IMR-90 (cell line): ENCODE measurements around the gene NUDT1. TPM values are rescaled to one million over a fixed set of nuclear protein-coding genes. Genes with fewer than 3 reads are reported as not detected.

ENCODE experiments used
- ATAC-seq: fragments of 200-7000 bp; cut with Tn5 transposase; 2 replicates; pipeline ENCODE4 v1.9.1; 2020; ENCODE audit warnings: low read depth, mild to moderate bottlenecking, moderate library complexity
- BruUV-seq: library from RNA; stranded (reverse); fragments of 400-500 nt; replicated peaks from 2 replicates; lab custom pipeline; 2021; lab: Mats Ljungman, UMichigan
- CTCF ChIA-PET: fragments of 300-600 bp; formaldehyde crosslinking; extraction: SDS; loops from one replicate; lab custom pipeline; 2021; ENCODE audit warnings: antibody characterized with exemption; lab: Yijun Ruan, JAX
- POLR2A ChIA-PET: fragments of 300-600 bp; sonication (Branson Sonifier 250); formaldehyde crosslinking; loops from one replicate; lab custom pipeline; 2022; ENCODE audit warnings: antibody characterized with exemption; ENCODE audit not compliant: unreplicated experiment; lab: Charles Lee
- DNase-seq: peaks from one replicate; pipeline ENCODE4 v3.0.0; 2013
- H2AFZ ChIP-seq: replicated peaks from 2 replicates; pipeline ENCODE3; 2013; ENCODE audit warnings: low read length, mild to moderate bottlenecking; ENCODE audit not compliant: poor library complexity
- H2AK5ac ChIP-seq: 2 replicates; pipeline ENCODE4 v1.6.1; 2013; ENCODE audit warnings: low read depth, low read length, inconsistent platforms
- H2AK9ac ChIP-seq: replicated peaks from 2 replicates; pipeline ENCODE3; 2013; ENCODE audit warnings: mild to moderate bottlenecking, low read depth, low read length, moderate library complexity; ENCODE audit not compliant: poor library complexity
- H2BK120ac ChIP-seq: 2 replicates; pipeline ENCODE4 v1.6.1; 2013; ENCODE audit warnings: low read depth, low read length, inconsistent platforms
- H2BK15ac ChIP-seq: 3 replicates; pipeline ENCODE4 v1.6.1; 2013; ENCODE audit warnings: low read depth, low read length, inconsistent platforms
- H2BK20ac ChIP-seq: 2 replicates; pipeline ENCODE4 v1.6.1; 2013; ENCODE audit warnings: low read depth, mild to moderate bottlenecking, inconsistent platforms, low read length, moderate library complexity
- H2BK5ac ChIP-seq: 2 replicates; pipeline ENCODE4 v1.6.1; 2013; ENCODE audit warnings: mild to moderate bottlenecking, low read depth, low read length, inconsistent platforms; ENCODE audit not compliant: poor library complexity, severe bottlenecking
- H3K14ac ChIP-seq: replicated peaks from 2 replicates; pipeline ENCODE4 v1.6.1; 2013; ENCODE audit warnings: low read depth, low read length, inconsistent platforms
- H3K18ac ChIP-seq: 2 replicates; pipeline ENCODE4 v1.6.1; 2013; ENCODE audit warnings: low read depth, low read length, control low read depth
- H3K23ac ChIP-seq: 2 replicates; pipeline ENCODE4 v1.6.1; 2013; ENCODE audit warnings: low read depth, low read length, inconsistent platforms
- H3K27ac ChIP-seq: 2 replicates; pipeline ENCODE4 v1.5.1; 2013; ENCODE audit warnings: mild to moderate bottlenecking, control low read depth, low read length; ENCODE audit not compliant: insufficient read depth
- H3K27me3 ChIP-seq: 2 replicates; pipeline ENCODE4 v1.6.1; 2013; ENCODE audit warnings: low read length; ENCODE audit not compliant: control insufficient read depth, insufficient read depth
- H3K36me3 ChIP-seq: 2 replicates; pipeline ENCODE4 v1.6.1; 2013; ENCODE audit warnings: low read length, mixed read lengths; ENCODE audit not compliant: control insufficient read depth, insufficient read depth
- H3K4ac ChIP-seq: 2 replicates; pipeline ENCODE4 v1.6.1; 2013; ENCODE audit warnings: low read depth, low read length, inconsistent platforms
- H3K4me1 ChIP-seq: 2 replicates; pipeline ENCODE4 v1.6.1; 2013; ENCODE audit warnings: low read length, mixed read lengths; ENCODE audit not compliant: control insufficient read depth, insufficient read depth
- H3K4me2 ChIP-seq: 2 replicates; pipeline ENCODE4 v1.6.1; 2013; ENCODE audit warnings: low read depth, mild to moderate bottlenecking, control low read depth, low read length, moderate library complexity
- H3K4me3 ChIP-seq: 2 replicates; pipeline ENCODE4 v1.5.1; 2013; ENCODE audit warnings: low read depth, mild to moderate bottlenecking, control low read depth, low read length, moderate library complexity; ENCODE audit not compliant: insufficient read depth
- H3K56ac ChIP-seq: 2 replicates; pipeline ENCODE4 v1.6.1; 2013; ENCODE audit warnings: low read length, inconsistent platforms; ENCODE audit not compliant: insufficient read depth; ENCODE audit errors: extremely low read depth
- H3K79me1 ChIP-seq, 2 experiments: 2 replicates each; pipeline ENCODE4 v1.6.1; 2013; ENCODE audit warnings: low read length in 2 of 2, inconsistent platforms in 1 of 2, low read depth in 1 of 2
- H3K9ac ChIP-seq: 2 replicates; pipeline ENCODE4 v1.6.1; 2013; ENCODE audit warnings: low read depth, low read length, control low read depth
- H3K9me1 ChIP-seq: 2 replicates; pipeline ENCODE4 v1.6.1; 2013; ENCODE audit warnings: low read length, inconsistent platforms; ENCODE audit not compliant: insufficient read depth
- H3K9me3 ChIP-seq: 2 replicates; pipeline ENCODE4 v1.6.1; 2013; ENCODE audit warnings: low read length; ENCODE audit not compliant: control insufficient read depth, insufficient read depth
- H4K20me1 ChIP-seq: 2 replicates; pipeline ENCODE4 v1.6.1; 2013; ENCODE audit warnings: low read length, inconsistent platforms; ENCODE audit not compliant: insufficient read depth
- H4K5ac ChIP-seq: 2 replicates; pipeline ENCODE4 v1.6.1; 2013; ENCODE audit warnings: mild to moderate bottlenecking, low read depth, low read length, control low read depth
- H4K8ac ChIP-seq, 2 experiments: 2 replicates each; pipeline ENCODE4 v1.6.1; 2013; ENCODE audit warnings: low read depth in 2 of 2, low read length in 2 of 2, control low read depth in 1 of 2, inconsistent platforms in 1 of 2
- H4K91ac ChIP-seq: 2 replicates; pipeline ENCODE4 v1.6.1; 2013; ENCODE audit warnings: low read depth, low read length, inconsistent platforms; ENCODE audit not compliant: insufficient read depth
- BHLHE40 ChIP-seq: fragments of 150-350 bp; IDR thresholded peaks from 2 replicates; pipeline ENCODE4 v1.6.1; 2016; ENCODE audit warnings: mild to moderate bottlenecking, low read depth, low read length
- CEBPB ChIP-seq: IDR thresholded peaks from 2 replicates; pipeline ENCODE4 v1.6.1; 2012; ENCODE audit warnings: low read depth, low read length, improper control_type of control experiment
- CHD1 ChIP-seq: IDR thresholded peaks from 2 replicates; pipeline ENCODE4 v1.6.1; 2012; ENCODE audit warnings: low read depth, low read length, improper control_type of control experiment
- ELK1 ChIP-seq: fragments of 150-350 bp; IDR thresholded peaks from 2 replicates; pipeline ENCODE4 v1.6.1; 2016; ENCODE audit warnings: low read depth, mild to moderate bottlenecking, low read length, moderate library complexity, borderline replicate concordance
- FOS ChIP-seq: fragments of 150-350 bp; IDR thresholded peaks from 2 replicates; pipeline ENCODE4 v1.6.1; 2016; ENCODE audit warnings: low read depth, low read length
- MAFK ChIP-seq: IDR thresholded peaks from 2 replicates; pipeline ENCODE4 v1.6.1; 2012; ENCODE audit warnings: low read depth, low read length, improper control_type of control experiment
- MXI1 ChIP-seq: IDR thresholded peaks from 2 replicates; pipeline ENCODE4 v1.6.1; 2012; ENCODE audit warnings: low read depth, mild to moderate bottlenecking, low read length, moderate library complexity, borderline replicate concordance
- NFE2L2 ChIP-seq: fragments of 150-350 bp; IDR thresholded peaks from 2 replicates; pipeline ENCODE4 v1.6.1; 2016; ENCODE audit warnings: low read depth, mild to moderate bottlenecking, low read length
- POLR2A ChIP-seq: IDR thresholded peaks from 2 replicates; pipeline ENCODE4 v1.6.1; 2012; ENCODE audit warnings: mild to moderate bottlenecking, low read depth, low read length
- RAD21 ChIP-seq: IDR thresholded peaks from 2 replicates; pipeline ENCODE4 v1.6.1; 2012; ENCODE audit warnings: low read length, improper control_type of control experiment
- RCOR1 ChIP-seq: IDR thresholded peaks from 2 replicates; pipeline ENCODE4 v1.6.1; 2012; ENCODE audit warnings: mild to moderate bottlenecking, low read length, improper control_type of control experiment; ENCODE audit not compliant: insufficient replicate concordance
- SMC3 ChIP-seq: fragments of 150-350 bp; IDR thresholded peaks from 2 replicates; pipeline ENCODE4 v1.6.1; 2016; ENCODE audit warnings: low read depth, mild to moderate bottlenecking, antibody characterized with exemption, low read length, moderate library complexity
- USF2 ChIP-seq: fragments of 150-350 bp; IDR thresholded peaks from 2 replicates; pipeline ENCODE4 v1.6.1; 2017; ENCODE audit warnings: mild to moderate bottlenecking, antibody characterized with exemption, low read length, low read depth
- WGBS, 2 experiments: methylation state at CpG; one replicate each; pipeline versions ENCODE4 v1.1.5 to v1.1.7; 2013; ENCODE audit warnings: missing lambda C conversion rate in 2 of 2; ENCODE audit not compliant: insufficient read length in 1 of 2; ENCODE audit errors: extremely low coverage in 2 of 2; 5-methylcytosine and 5-hydroxymethylcytosine counted together
- dilution Hi-C: fragments of 300-500 bp; cut with HindIII; formaldehyde crosslinking; loops from one replicate; pipeline ENCODE4 v1.14.3; 2018; ENCODE audit warnings: low sequenced_read_pairs; ENCODE audit not compliant: unreplicated experiment
- in situ Hi-C: fragments of 300-500 bp; cut with MboI; formaldehyde crosslinking; loops from 3 replicates; pipeline ENCODE4 v1.14.3; 2019; ENCODE audit warnings: low sequenced_read_pairs, inconsistent platforms, mixed read lengths
- intact Hi-C: fragments of 100-400 bp; cut with micrococcal nuclease; formaldehyde crosslinking; loops from 2 replicates; pipeline ENCODE4 v1.10.0; 2022
- polyA plus RNA-seq, 3 experiments: library from polyadenylated mRNA; depleted of rRNA; stranded (reverse); fragments of >200 nt; gene quantifications; 2 replicates each; pipeline ENCODE4 v1.2.3, GENCODE V29; 2012; ENCODE audit warnings: low replicate concordance in 1 of 3
- total RNA-seq: library from RNA; depleted of rRNA; stranded (reverse); fragments of >200 nt; gene quantifications from 2 replicates; pipeline ENCODE4 v1.2.3, GENCODE V29; 2012

Gene NUDT1
- total and polyA plus RNA-seq, 2 of the 4 experiments (the other 2 are of a cell fraction): 33.4 to 49.1 TPM

- TF ChIP-seq BHLHE40: no peak
- no peak for TF ChIP-seq SMC3
Measured at GRCh38 chr7:2196381-2197378, 45.3 kb upstream of the NUDT1 start (continued).

- no peaks in the 10 kb centered on the region for H3K4me1 ChIP-seq
- no peak overlapping the region for H4K8ac ChIP-seq
- dilution Hi-C loops (no loop called here), intact Hi-C loops (no loop called here), in situ Hi-C loops (no loop called here)
- H2BK5ac ChIP-seq: no peak overlapping the region
- no peak overlapping the region for H4K5ac ChIP-seq
- WGBS, 2 experiments: no CpG with 5 or more reads among the region's 21 CpGs
- no peak overlapping the region for H3K9ac ChIP-seq
- peaks cover 24% of the 10 kb centered on the region for H3K36me3 ChIP-seq
- ChIA-PET POLR2A (no interaction called here), CTCF (no interaction called here)
- BruUV-seq: no TSS peak
- no peak overlapping the region for H3K4me3 ChIP-seq
- H3K14ac ChIP-seq: no peak overlapping the region
- H2BK20ac ChIP-seq: no peak overlapping the region
- H3K27me3 ChIP-seq: no peaks in the 10 kb centered on the region
- H2AK5ac ChIP-seq: no peak overlapping the region
- H2AK9ac ChIP-seq: peak overlapping the region; percentile 20
- H3K9me3 ChIP-seq: no peaks in the 10 kb centered on the region
- no peak overlapping the region for H3K4me2 ChIP-seq
- H3K18ac ChIP-seq: no peak overlapping the region
- H2BK120ac ChIP-seq: no peak overlapping the region
- no peak overlapping the region for H3K4ac ChIP-seq
- H3K27ac ChIP-seq: no peak overlapping the region
- ATAC-seq: no peak
- no peak for TF ChIP-seq CEBPB
- no peak for TF ChIP-seq FOS
- no peak for TF ChIP-seq MAFK
- TF ChIP-seq NFE2L2: no peak
- TF ChIP-seq RAD21: no peak
- no peak for TF ChIP-seq USF2
- TF ChIP-seq MXI1: no peak
- no peak for TF ChIP-seq POLR2A
- TF ChIP-seq ELK1: no peak
- TF ChIP-seq RCOR1: no peak
- TF ChIP-seq CHD1: no peak
- no peak for DNase-seq
- H4K20me1 ChIP-seq: peaks cover 4% of the 10 kb centered on the region
- peaks cover 6 to 20% of the 10 kb centered on the region in 2 experiments; a peak in 3 of 4 replicates for H3K79me1 ChIP-seq
- H2AFZ ChIP-seq: no peak overlapping the region
- no peak overlapping the region for H4K91ac ChIP-seq
- no peaks in the 10 kb centered on the region for H3K9me1 ChIP-seq
- H3K23ac ChIP-seq: no peak overlapping the region
- no peak overlapping the region for H3K56ac ChIP-seq
- no peak overlapping the region for H2BK15ac ChIP-seq
Measured at GRCh38 chr7:2197436-2198155, 44.4 kb upstream of the NUDT1 start.
